Jurkat, Clone E6-1 (cell line): Measurements from ENCODE around the gene CREBBP.

Experiments used
- DNase-seq: peaks from one replicate; pipeline ENCODE4 v3.0.0-alpha.2; 2011; ENCODE audit warnings: low read depth, low spot score
- H3K4me3 ChIP-seq: 2 replicates; pipeline ENCODE4 v1.5.1; 2011; ENCODE audit warnings: mild to moderate bottlenecking, low read length, control low read depth, moderate library complexity

Gene CREBBP

GRCh38 chr16:3754772-3755171, 125.7 kb downstream of the CREBBP start:
- no peak for DNase-seq

GRCh38 chr16:3754081-3754703, 126.3 kb downstream of the CREBBP start:
- no peak overlapping the region for H3K4me3 ChIP-seq
- DNase-seq: no peak

More at GRCh38 chr16:3754772-3755171, 125.7 kb downstream of the CREBBP start:
- H3K4me3 ChIP-seq: no peak overlapping the region

- DNase-seq: no peak
- no peak overlapping the region for H3K4me3 ChIP-seq
These were observed 127.5 kb downstream of the CREBBP start for GRCh38 chr16:3752984-3753383.

- DNase-seq: no peak
- H3K4me3 ChIP-seq: no peak overlapping the region
These were observed 128.6 kb downstream of the CREBBP start for GRCh38 chr16:3751878-3752277.

GRCh38 chr16:3748307-3748706, 132.2 kb downstream of the CREBBP start:
- no peak overlapping the region for H3K4me3 ChIP-seq
- DNase-seq: no peak

GRCh38 chr16:3745751-3746355, 134.7 kb downstream of the CREBBP start:
- no peak for DNase-seq
- H3K4me3 ChIP-seq: no peak overlapping the region

- DNase-seq: no peak
- no peak overlapping the region for H3K4me3 ChIP-seq
These were observed 136.5 kb downstream of the CREBBP start for GRCh38 chr16:3744018-3744417.

GRCh38 chr16:3740934-3741333, 139.6 kb downstream of the CREBBP start:
- no peak for DNase-seq
- H3K4me3 ChIP-seq: no peak overlapping the region

GRCh38 chr16:3740186-3740585, 140.3 kb downstream of the CREBBP start:
- DNase-seq: no peak
- H3K4me3 ChIP-seq: no peak overlapping the region

GRCh38 chr16:3739636-3740035, 140.9 kb downstream of the CREBBP start:
- H3K4me3 ChIP-seq: no peak overlapping the region
- no peak for DNase-seq

- DNase-seq: no peak
- H3K4me3 ChIP-seq: no peak overlapping the region
These were observed 142.0 kb downstream of the CREBBP start for GRCh38 chr16:3738541-3738940.

GRCh38 chr16:3738128-3738527, 142.4 kb downstream of the CREBBP start:
- no peak overlapping the region for H3K4me3 ChIP-seq

GRCh38 chr16:3737181-3737580, 143.3 kb downstream of the CREBBP start:
- DNase-seq: no peak
- H3K4me3 ChIP-seq: no peak overlapping the region

More at GRCh38 chr16:3738128-3738527, 142.4 kb downstream of the CREBBP start:
- DNase-seq: no peak

- H3K4me3 ChIP-seq: no peak overlapping the region
- no peak for DNase-seq
These were observed 144.4 kb downstream of the CREBBP start for GRCh38 chr16:3736116-3736515.

- no peak for DNase-seq
- no peak overlapping the region for H3K4me3 ChIP-seq
These were observed 145.0 kb downstream of the CREBBP start for GRCh38 chr16:3735541-3735940.

- DNase-seq: no peak
- H3K4me3 ChIP-seq: no peak overlapping the region
These were observed 145.7 kb downstream of the CREBBP start for GRCh38 chr16:3734758-3735221.

- no peak overlapping the region for H3K4me3 ChIP-seq
- DNase-seq: no peak
These were observed 146.3 kb downstream of the CREBBP start for GRCh38 chr16:3734084-3734757.

GRCh38 chr16:3732171-3732570, 148.3 kb downstream of the CREBBP start:
- DNase-seq: no peak
- no peak overlapping the region for H3K4me3 ChIP-seq

GRCh38 chr16:3731126-3731935, 149.2 kb downstream of the CREBBP start:
- no peak for DNase-seq
- no peak overlapping the region for H3K4me3 ChIP-seq
